ENCODE results near the gene NOB1.

The NOB1 gene

GRCh38 chr16:69756705-69757104 is 2.0 kb upstream of the NOB1 start:
- Histone ChIP-seq H3K36me3 (ENCODE audit: insufficient read depth, low read length) (no peaks in the 10 kb centered on the region), H3K27me3 (ENCODE audit: insufficient read depth, low read length, poor library complexity, severe bottlenecking) (no peaks in the 10 kb centered on the region), H3K9me2 (replicated peaks; ENCODE audit: low read depth, low read length) (no peaks in the 10 kb centered on the region), H4K20me1 (ENCODE audit: insufficient read depth, low read length, poor library complexity, severe bottlenecking) (no peaks in the 10 kb centered on the region), H2AFZ (ENCODE audit: low read length) (peak overlapping the region; percentile 63; the same call in 1 of the 2 replicates), H3K9ac (ENCODE audit: low read depth, low read length, poor library complexity, severe bottlenecking) (no peak overlapping the region), H3K4me1 (ENCODE audit: insufficient read depth, low read length, poor library complexity, severe bottlenecking) (peaks cover 17% of the 10 kb centered on the region), H3F3A (ENCODE audit: low read depth) (no peaks in the 10 kb centered on the region), H3K4me3 (ENCODE audit: low read length, poor library complexity, severe bottlenecking) (no peak overlapping the region), H3K4me2 (ENCODE audit: low read depth, low read length, poor library complexity, severe bottlenecking) (no peak overlapping the region), H3K79me2 (ENCODE audit: insufficient read depth, low read length) (peaks cover 30% of the 10 kb centered on the region), H3K9me3 (ENCODE audit: insufficient read depth, low read depth, low read length) (no peaks in the 10 kb centered on the region)
- TF ChIP-seq CTCF (conservative IDR thresholded peaks at IDR 0.05; ENCODE audit: low read length): no peak
- no peak for TF ChIP-seq EZH2phosphoT487 (IDR thresholded peaks at IDR 0.05; ENCODE audit: borderline replicate concordance)

- peaks cover 45% of the 10 kb centered on the region for H3K79me2 ChIP-seq (ENCODE audit: insufficient read depth, low read length)
- H3K4me1 ChIP-seq (ENCODE audit: insufficient read depth, low read length, poor library complexity, severe bottlenecking): peaks cover 13% of the 10 kb centered on the region
- TF ChIP-seq CTCF (conservative IDR thresholded peaks at IDR 0.05; ENCODE audit: low read length) (no peak), EZH2phosphoT487 (IDR thresholded peaks at IDR 0.05; ENCODE audit: borderline replicate concordance) (no peak)
- H3K27me3 ChIP-seq (ENCODE audit: insufficient read depth, low read length, poor library complexity, severe bottlenecking): no peaks in the 10 kb centered on the region
- peaks cover 17% of the 10 kb centered on the region; the same call in 1 of the 2 replicates for H3K36me3 ChIP-seq (ENCODE audit: insufficient read depth, low read length)
- H3K9me2 ChIP-seq (replicated peaks; ENCODE audit: low read depth, low read length): no peaks in the 10 kb centered on the region
- H4K20me1 ChIP-seq (ENCODE audit: insufficient read depth, low read length, poor library complexity, severe bottlenecking): no peaks in the 10 kb centered on the region
- peak overlapping the region; percentile 89 for H3K9ac ChIP-seq (ENCODE audit: low read depth, low read length, poor library complexity, severe bottlenecking)
- H3K9me3 ChIP-seq (ENCODE audit: insufficient read depth, low read depth, low read length): no peaks in the 10 kb centered on the region
- peak overlapping the region; percentile 90 for H3K4me3 ChIP-seq (ENCODE audit: low read length, poor library complexity, severe bottlenecking)
- H3K4me2 ChIP-seq (ENCODE audit: low read depth, low read length, poor library complexity, severe bottlenecking): peak overlapping the region; percentile 75
- no peaks in the 10 kb centered on the region for H3F3A ChIP-seq (ENCODE audit: low read depth)
- peak overlapping the region; percentile 93 for H2AFZ ChIP-seq (ENCODE audit: low read length)
Observed at GRCh38 chr16:69754143-69754468, 620 bp downstream of the NOB1 start.

- peaks cover 13% of the 10 kb centered on the region for H3K4me1 ChIP-seq (ENCODE audit: insufficient read depth, low read length, poor library complexity, severe bottlenecking)
- TF ChIP-seq EZH2phosphoT487 (IDR thresholded peaks at IDR 0.05; ENCODE audit: borderline replicate concordance): no peak
- TF ChIP-seq CTCF (conservative IDR thresholded peaks at IDR 0.05; ENCODE audit: low read length): no peak
- peaks cover 66% of the 10 kb centered on the region; the same call in 1 of the 2 replicates for H3K36me3 ChIP-seq (ENCODE audit: insufficient read depth, low read length)
- H3F3A ChIP-seq (ENCODE audit: low read depth): no peaks in the 10 kb centered on the region
- peaks cover 38% of the 10 kb centered on the region for H3K79me2 ChIP-seq (ENCODE audit: insufficient read depth, low read length)
- H3K9me3 ChIP-seq (ENCODE audit: insufficient read depth, low read depth, low read length): no peaks in the 10 kb centered on the region
- no peak overlapping the region for H3K4me2 ChIP-seq (ENCODE audit: low read depth, low read length, poor library complexity, severe bottlenecking)
- H4K20me1 ChIP-seq (ENCODE audit: insufficient read depth, low read length, poor library complexity, severe bottlenecking): no peaks in the 10 kb centered on the region
- no peak overlapping the region for H3K4me3 ChIP-seq (ENCODE audit: low read length, poor library complexity, severe bottlenecking)
- no peaks in the 10 kb centered on the region for H3K9me2 ChIP-seq (replicated peaks; ENCODE audit: low read depth, low read length)
- H3K27me3 ChIP-seq (ENCODE audit: insufficient read depth, low read length, poor library complexity, severe bottlenecking): no peaks in the 10 kb centered on the region
- H3K9ac ChIP-seq (ENCODE audit: low read depth, low read length, poor library complexity, severe bottlenecking): no peak overlapping the region
- no peak overlapping the region for H2AFZ ChIP-seq (ENCODE audit: low read length)
Observed at GRCh38 chr16:69748694-69749345, 5.9 kb downstream of the NOB1 start.
